ENCODE measurements around the gene ANKRD33B. TPM values are rescaled to one million over a fixed set of nuclear protein-coding genes. Genes with fewer than 3 reads are reported as not detected.

Gene ANKRD33B
- total and polyA plus RNA-seq, 9 of the 15 experiments (the other 6 are each of a cell fraction or from before 2014, with no cell fraction given): 0.10 to 1.7 (median 0.40) TPM

DNA sequence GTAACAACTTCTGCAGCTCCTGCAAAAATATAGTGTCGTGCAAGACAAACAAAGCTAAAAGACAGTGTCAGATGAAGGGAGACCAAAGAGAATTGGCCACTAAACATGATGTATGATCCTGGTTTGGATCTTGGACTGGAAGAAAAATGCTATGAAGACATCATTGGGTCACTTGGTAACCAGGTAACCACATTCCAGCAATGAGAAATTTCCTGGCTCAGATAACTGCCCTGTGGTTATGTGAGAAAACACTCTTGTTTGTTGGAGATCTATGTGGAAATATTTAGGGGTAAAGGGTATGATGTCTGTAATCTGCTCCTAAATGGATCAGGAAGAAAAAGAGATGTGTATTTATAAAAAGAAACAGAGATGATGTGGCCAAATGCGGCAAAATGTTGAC, 45.5 kb upstream of the ANKRD33B start (continued):
- no peak for TF ChIP-seq CEBPG (CRISPR knock-in tag; IDR thresholded peaks at IDR 0.05)
- TF ChIP-seq CEBPG (tag; conservative IDR thresholded peaks at IDR 0.05 in 1 of 2, IDR thresholded peaks at IDR 0.05 in 1 of 2): no peak
- TF ChIP-seq CSDE1 (IDR thresholded peaks at IDR 0.05): no peak
- no peak for TF ChIP-seq ZFP91 (CRISPR knock-in tag; IDR thresholded peaks at IDR 0.05)
- no peak for TF ChIP-seq ZNF77 (CRISPR knock-in tag; IDR thresholded peaks at IDR 0.05)
- no peak for TF ChIP-seq PRMT5 (CRISPR knock-in tag; IDR thresholded peaks at IDR 0.05)
- no peak for TF ChIP-seq ZBTB9 (CRISPR knock-in tag; IDR thresholded peaks at IDR 0.05)
- no peak for TF ChIP-seq HNRNPL (IDR thresholded peaks at IDR 0.05; ENCODE audit: low read depth, low read length)
- TF ChIP-seq POLR2AphosphoS5 (IDR thresholded peaks at IDR 0.05; ENCODE audit: control insufficient read depth, insufficient read depth, low read depth, low read length): no peak
- TF ChIP-seq NFE2L1 (tag; IDR thresholded peaks at IDR 0.05; ENCODE audit: borderline replicate concordance, low read depth): no peak

Measured in K562 (cell line).